ENCODE results near the gene TMEM203.

The TMEM203 gene

DNA sequence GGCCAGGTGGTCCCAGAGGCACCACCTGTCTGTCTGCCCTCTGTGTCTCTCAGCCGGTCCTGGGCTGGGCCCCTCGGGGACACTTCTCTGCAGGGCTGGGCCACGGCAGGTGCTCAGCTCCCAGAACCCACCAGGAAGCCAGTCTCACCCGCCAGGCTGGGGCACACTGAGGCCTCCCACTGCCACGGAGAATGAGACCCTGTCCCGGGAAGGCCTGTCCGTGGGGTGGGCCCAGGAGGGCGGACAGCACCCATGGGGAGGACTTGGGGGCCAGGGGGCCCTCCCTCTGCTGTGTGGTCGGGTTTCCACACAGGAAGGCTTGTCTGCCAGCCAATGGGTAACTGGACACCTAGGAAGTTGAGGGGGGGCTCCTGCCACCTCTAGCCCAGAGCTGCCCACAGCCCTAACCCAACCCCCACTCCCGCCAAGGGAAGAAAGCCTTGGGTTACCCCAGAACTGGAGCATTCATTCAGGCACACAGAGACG lies 31.5 kb upstream of the TMEM203 start:
- Histone ChIP-seq H3K27ac (peak overlapping the region; percentile 65), H3K4me3 (ENCODE audit: low read depth, low read length) (no peak overlapping the region), H3K79me2 (no peaks in the 10 kb centered on the region), H2AFZ (peak overlapping the region; percentile 78), H3K4me1 (peaks cover 14% of the 10 kb centered on the region), H3K36me3 (ENCODE audit: control insufficient read depth, insufficient read depth, low read length) (no peaks in the 10 kb centered on the region), H3K9ac (peak overlapping the region; percentile 6), H3K4me2 (ENCODE audit: low read length) (peak overlapping the region; percentile 60), H3K9me3 (ENCODE audit: control insufficient read depth, low read length) (no peaks in the 10 kb centered on the region), H3K27me3 (ENCODE audit: control insufficient read depth, insufficient read depth, low read length) (no peaks in the 10 kb centered on the region)
- TF ChIP-seq, protein P1, sequence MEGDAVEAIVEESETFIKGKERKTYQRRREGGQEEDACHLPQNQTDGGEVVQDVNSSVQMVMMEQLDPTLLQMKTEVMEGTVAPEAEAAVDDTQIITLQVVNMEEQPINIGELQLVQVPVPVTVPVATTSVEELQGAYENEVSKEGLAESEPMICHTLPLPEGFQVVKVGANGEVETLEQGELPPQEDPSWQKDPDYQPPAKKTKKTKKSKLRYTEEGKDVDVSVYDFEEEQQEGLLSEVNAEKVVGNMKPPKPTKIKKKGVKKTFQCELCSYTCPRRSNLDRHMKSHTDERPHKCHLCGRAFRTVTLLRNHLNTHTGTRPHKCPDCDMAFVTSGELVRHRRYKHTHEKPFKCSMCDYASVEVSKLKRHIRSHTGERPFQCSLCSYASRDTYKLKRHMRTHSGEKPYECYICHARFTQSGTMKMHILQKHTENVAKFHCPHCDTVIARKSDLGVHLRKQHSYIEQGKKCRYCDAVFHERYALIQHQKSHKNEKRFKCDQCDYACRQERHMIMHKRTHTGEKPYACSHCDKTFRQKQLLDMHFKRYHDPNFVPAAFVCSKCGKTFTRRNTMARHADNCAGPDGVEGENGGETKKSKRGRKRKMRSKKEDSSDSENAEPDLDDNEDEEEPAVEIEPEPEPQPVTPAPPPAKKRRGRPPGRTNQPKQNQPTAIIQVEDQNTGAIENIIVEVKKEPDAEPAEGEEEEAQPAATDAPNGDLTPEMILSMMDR (IDR thresholded peaks at IDR 0.05), result no peak

DNA sequence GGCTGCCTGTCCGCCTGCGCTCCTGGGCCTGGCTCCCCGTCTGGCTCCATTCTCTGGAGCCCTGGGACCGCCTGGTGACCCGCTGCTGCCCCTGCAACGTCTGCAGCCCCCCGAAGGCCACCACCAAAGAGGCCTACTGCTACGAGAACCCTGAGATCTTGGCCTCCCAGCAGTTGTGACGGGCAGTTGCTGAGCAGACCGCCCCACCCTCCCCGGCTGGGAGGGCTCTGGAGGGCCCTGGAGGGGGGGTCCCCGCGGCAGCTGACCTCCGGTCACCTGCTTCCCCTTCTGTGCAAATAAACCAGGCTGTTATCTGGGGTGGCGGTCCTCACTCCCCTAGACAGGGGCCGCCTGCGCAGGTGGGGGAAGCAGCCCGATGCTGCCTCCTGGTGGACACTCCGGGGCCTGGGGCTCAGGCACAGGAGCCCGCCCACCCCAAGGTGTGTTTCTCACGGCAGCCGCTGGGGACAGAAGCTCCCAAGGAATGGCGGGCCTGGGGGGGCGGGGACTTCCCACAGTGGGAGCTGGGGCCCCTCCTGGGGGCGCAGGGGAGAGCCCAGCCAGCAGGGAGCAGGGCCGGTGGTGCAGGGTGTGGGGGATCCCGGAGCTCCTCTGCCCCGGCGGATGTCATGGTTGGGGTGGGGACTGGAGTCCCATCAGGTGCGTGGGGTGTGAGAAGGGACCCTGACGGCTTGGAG lies 30.9 kb upstream of the TMEM203 start:
- Histone ChIP-seq H3K79me2 (no peaks in the 10 kb centered on the region), H3K4me2 (ENCODE audit: low read length) (peak overlapping the region; percentile 60), H2AFZ (peak overlapping the region; percentile 78), H3K36me3 (ENCODE audit: control insufficient read depth, insufficient read depth, low read length) (no peaks in the 10 kb centered on the region), H3K4me1 (peaks cover 14% of the 10 kb centered on the region), H3K27ac (peak overlapping the region; percentile 65), H3K27me3 (ENCODE audit: control insufficient read depth, insufficient read depth, low read length) (no peaks in the 10 kb centered on the region), H3K9ac (no peak overlapping the region), H3K4me3 (ENCODE audit: low read depth, low read length) (no peak overlapping the region), H3K9me3 (ENCODE audit: control insufficient read depth, low read length) (no peaks in the 10 kb centered on the region)
- TF ChIP-seq, protein P1 (IDR thresholded peaks at IDR 0.05), result peak; percentile 96

DNA sequence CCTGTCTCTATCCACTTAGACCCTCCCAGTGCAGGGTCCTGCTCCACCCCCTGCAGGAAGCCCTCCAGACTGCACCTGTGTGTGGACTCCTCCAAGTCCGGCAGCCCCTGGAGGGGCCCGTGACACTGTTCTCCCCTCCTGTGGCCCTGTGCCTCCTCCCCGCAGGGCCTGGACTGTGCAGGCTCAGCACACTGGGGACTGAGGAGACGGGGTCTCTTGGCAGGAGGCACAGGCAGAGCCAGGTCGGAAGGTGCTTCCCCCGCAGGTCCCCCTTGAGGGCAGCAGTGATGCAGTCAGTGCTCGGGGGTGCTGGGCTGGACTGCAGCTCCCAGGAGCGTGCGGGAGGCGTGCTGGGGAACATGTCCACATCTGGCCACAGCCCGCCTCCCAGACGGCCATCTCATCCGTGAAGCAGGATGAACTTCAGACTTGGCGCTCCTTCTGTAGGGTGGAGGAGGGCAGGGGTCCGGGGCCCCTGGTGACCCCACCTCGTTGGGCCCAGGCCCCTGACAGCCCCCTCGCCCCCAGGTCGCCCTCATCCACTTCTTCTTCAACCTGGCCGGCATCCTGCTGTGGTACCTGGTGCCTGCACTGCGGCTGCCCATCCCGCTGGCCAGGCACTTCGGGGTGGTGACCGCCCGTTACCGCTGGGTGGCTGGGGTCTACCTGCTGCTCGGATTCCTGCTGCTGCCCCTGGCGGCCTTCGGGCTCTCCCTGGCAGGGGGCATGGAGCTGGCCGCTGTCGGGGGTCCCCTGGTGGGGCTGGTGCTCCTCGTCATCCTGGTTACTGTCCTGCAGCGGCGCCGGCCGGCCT lies 30.2 kb upstream of the TMEM203 start:
- Histone ChIP-seq H3K9me3 (ENCODE audit: control insufficient read depth, low read length) (no peaks in the 10 kb centered on the region), H3K79me2 (no peaks in the 10 kb centered on the region), H3K27me3 (ENCODE audit: control insufficient read depth, insufficient read depth, low read length) (no peaks in the 10 kb centered on the region), H3K4me3 (ENCODE audit: low read depth, low read length) (no peak overlapping the region), H3K27ac (no peak overlapping the region), H3K4me2 (ENCODE audit: low read length) (peak overlapping the region; percentile 45), H2AFZ (peak overlapping the region; percentile 78), H3K36me3 (ENCODE audit: control insufficient read depth, insufficient read depth, low read length) (no peaks in the 10 kb centered on the region), H3K4me1 (peaks cover 14% of the 10 kb centered on the region), H3K9ac (no peak overlapping the region)
- TF ChIP-seq, protein P1 (IDR thresholded peaks at IDR 0.05), result no peak

DNA sequence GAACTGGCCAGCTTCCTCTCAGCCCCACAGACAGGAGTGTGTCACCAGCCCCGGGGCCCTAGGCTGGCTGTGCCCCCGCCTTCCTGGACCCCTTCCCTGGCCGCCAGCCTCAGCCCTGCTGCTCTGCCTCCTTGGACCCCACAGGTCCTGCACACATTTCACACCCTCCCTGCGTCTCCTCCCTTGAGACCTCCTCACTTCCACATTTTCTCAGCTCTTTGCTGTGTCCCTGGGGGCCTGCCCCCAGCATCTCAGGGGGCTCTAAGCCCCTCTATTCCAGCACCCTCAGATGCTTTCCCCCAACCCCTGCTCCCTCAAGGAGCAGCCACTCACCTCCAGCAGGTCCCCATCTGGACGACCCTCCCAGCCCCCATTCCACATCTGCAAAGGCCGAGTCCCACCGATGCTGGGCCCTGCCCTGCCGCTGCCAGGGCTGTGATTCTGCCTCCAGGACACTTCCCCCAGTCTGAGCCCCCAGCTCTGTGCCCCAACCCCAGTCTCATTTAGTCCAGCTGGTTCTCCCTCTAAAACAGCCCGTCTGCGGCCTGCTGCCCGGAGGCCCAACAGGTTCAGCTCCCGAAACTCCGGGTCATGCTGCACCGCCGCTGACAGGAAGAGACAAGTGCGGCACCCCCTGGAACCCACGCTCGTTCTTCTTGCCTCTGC lies 29.4 kb upstream of the TMEM203 start:
- no peak overlapping the region for H3K27ac ChIP-seq
- H3K4me1 ChIP-seq, result peaks cover 14% of the 10 kb centered on the region
- no peaks in the 10 kb centered on the region for H3K36me3 ChIP-seq (ENCODE audit: control insufficient read depth, insufficient read depth, low read length)
- H3K4me2 ChIP-seq (ENCODE audit: low read length), result no peak overlapping the region
- H3K27me3 ChIP-seq (ENCODE audit: control insufficient read depth, insufficient read depth, low read length), result no peaks in the 10 kb centered on the region
- TF ChIP-seq, protein P1 (IDR thresholded peaks at IDR 0.05), result no peak
- H2AFZ ChIP-seq, result no peak overlapping the region
- H3K9me3 ChIP-seq (ENCODE audit: control insufficient read depth, low read length), result no peaks in the 10 kb centered on the region
- no peak overlapping the region for H3K4me3 ChIP-seq (ENCODE audit: low read depth, low read length)
- no peak overlapping the region for H3K9ac ChIP-seq
- H3K79me2 ChIP-seq, result no peaks in the 10 kb centered on the region
